GM21360 (cell line): Measurements from ENCODE around the gene CLCN6.
A peak's percentile ranks its signal among the peaks of the same experiment; 100 is the strongest.
"Not testable (repeated sequence)": the region's sequence is repeated elsewhere in the genome, so short reads cannot be mapped to it uniquely, and the experiment has no call there.

Experiments
- ATAC-seq: cut with Tn5 transposase; IDR thresholded peaks from one replicate; pipeline ENCODE4 v1.9.1; 2021; ENCODE audit warnings: mild to moderate bottlenecking, moderate library complexity; ENCODE audit not compliant: unreplicated experiment

CLCN6 gene

DNA sequence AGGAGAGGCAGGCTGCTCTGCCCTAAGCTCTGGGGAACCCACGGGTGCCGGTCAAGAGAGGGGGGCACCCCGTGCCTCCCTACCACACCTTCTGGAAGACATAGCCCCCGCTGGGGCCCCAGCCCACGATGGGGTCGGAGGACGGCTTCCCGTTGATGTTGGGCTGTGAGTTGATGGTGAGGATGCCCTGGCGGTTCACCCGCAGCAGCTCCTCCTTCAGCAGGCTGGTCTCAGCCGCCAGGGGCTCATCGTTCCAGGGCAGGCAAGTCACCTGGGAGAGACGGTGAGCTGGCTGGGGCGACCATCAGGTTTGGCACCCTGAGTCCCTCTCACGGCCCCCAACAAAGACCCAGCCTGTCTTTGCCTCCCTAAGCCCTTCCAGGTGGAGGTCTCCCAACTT lies 12.2 kb upstream of the CLCN6 start:
- no peak for ATAC-seq

DNA sequence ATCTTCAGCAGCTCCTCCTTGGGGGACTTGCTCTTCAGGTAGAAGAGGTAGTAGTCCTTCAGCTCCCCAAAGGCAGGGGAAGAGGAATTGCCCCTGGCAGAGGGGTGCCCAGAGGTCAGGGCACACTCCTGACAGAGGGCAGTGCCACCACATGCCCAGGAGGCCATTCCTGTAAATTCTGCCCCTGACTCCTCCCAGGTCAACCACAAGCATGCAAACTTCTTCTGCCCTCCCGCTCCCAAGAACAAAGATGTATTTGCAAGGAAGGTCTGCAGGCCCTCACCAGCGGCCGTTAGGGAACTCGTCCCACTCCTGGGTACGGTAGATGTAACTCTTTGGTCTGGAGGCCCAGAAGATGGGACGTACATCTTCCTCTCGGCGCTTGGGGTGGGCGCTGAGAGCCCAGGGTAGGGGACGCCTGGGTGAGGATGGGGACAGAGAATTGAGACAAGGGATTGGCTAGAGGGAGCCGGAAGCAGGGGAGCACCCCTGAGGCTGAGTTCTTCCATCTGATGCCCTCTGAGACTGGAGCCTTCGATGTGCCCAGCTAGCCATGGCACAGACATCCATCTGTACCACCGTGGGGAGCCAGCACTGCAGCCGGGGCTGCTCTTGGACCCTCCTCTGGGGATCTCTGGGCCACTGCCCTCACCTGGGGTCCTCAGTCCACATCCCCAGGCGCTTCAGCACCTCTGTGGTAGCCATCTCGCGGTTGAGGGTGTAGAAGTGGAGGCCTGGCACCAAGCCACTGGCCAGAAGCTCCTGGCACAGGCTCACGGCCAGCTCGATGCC lies 11.3 kb upstream of the CLCN6 start:
- ATAC-seq: no peak

DNA sequence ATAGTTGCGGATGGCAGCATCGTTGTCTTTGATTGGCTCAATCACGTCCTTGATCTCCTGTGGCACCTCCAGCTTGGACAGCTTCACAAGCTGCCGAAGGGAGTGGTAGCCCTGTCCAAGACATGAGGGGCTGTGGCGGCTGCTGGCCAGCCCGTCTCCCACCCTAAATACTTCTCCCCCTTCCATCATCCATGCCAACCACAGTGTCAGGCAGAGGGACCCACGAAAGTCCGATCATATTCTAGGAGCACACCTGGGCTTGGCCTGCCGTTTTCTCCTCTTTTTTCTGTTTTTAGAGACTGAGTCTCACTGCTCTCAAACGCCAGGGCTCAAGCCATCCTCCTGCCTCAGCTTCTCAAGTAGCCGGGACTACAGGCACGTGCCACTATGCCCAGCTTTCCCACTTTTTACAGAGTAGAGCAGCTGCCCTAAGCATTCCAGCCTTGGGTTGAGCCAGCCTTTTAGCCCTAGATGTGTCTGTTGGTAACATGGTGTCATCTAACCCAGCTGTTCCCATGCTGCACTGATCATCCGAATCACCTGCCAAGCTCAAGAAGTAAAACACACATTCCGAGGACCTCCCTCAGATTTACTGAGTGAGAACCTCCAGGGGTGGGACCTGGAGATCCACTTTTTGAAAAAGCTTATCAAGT lies 10.6 kb upstream of the CLCN6 start:
- ATAC-seq: no peak

DNA sequence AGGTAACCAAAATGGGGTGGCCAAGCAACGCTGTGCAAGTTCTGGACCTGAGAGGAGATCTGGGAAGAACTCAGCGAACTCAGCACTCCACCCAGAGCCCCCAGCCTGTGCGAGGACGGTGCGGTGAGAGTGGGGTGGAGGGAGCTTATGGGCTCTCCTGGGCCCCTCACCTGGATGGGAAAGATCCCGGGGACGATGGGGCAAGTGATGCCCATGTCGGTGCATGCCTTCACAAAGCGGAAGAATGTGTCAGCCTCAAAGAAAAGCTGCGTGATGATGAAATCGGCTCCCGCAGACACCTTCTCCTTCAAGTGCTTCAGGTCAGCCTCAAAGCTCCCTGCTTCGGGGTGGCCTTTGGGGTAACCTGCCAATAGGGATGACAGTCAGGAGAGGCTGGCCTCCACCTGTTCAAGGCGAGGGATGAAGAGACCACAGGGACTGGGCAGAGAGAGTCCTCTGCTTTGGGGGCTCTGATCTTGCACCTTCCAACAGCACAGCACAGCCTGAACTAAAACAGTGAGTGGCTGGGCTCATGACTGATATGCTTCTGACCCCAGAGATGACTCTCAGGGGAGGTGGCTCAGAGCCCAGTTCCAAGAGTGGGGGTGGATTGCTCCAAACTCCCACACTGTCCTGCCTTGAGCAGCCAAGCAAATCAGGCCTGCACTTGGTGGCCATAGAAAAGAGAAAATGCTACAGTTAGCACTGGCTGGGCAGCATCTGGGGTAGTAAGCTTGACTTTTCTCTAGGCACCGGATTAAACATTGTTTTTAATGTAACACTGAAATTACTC lies 9.8 kb upstream of the CLCN6 start:
- ATAC-seq: no peak

- ATAC-seq: no peak
Measured at GRCh38 chr1:11797525-11798216, 8.3 kb upstream of the CLCN6 start.

- ATAC-seq: no peak
Measured at GRCh38 chr1:11799099-11799498, 6.9 kb upstream of the CLCN6 start.

GRCh38 chr1:11799896-11800295 lies 6.1 kb upstream of the CLCN6 start:
- no peak for ATAC-seq

- ATAC-seq: no peak
Measured at GRCh38 chr1:11800391-11800755, 5.6 kb upstream of the CLCN6 start.

DNA sequence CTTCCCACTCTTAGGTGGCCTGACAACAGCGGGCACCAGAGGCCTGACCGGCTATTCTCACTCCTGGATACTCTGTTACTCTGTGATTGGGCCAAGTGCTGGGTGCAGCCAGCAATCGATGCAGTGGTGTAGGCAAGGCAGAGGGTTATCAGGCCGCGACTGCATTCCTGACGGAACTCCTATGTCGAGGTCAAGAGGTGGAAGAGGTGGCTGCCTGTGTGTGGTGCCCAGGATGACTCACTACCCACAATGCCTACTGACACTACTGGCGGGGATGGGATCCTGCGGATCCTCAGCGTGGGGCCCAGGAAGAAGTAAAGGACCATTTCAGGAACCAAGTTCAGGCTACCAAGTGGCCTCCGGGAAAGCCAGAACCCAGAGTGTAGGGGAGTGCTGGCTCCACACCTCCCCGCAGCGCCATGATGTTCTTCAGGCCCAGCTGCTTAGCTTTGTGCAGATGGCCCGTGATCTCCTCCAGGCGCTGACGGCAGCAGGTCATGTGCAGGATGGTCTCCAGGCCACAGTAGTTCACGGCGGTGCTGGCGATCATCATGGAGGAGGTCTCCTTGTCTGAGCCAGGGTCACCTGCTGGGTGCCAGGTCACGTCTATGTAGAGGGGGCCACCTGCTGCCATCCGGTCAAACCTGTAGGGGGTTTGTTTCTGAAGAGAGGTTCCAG lies 5.1 kb upstream of the CLCN6 start:
- ATAC-seq: no peak

DNA sequence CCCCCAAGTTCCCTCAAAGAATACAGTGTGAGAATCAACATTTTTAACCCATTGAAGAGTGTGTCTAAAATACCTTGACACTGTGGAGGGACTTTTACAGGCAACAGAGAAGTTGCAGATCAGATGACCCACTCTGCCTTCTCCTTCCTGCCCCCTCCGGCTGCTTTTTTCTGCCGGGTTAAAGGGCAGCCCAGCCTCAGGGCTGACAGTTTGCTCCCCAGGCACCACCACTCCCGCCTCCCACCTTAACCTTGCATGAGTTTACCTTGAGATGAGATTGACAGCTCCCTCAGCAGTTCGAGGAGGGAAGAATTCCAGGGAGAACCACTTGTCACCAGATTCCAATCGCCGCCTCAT lies 3.4 kb upstream of the CLCN6 start:
- no peak for ATAC-seq

DNA sequence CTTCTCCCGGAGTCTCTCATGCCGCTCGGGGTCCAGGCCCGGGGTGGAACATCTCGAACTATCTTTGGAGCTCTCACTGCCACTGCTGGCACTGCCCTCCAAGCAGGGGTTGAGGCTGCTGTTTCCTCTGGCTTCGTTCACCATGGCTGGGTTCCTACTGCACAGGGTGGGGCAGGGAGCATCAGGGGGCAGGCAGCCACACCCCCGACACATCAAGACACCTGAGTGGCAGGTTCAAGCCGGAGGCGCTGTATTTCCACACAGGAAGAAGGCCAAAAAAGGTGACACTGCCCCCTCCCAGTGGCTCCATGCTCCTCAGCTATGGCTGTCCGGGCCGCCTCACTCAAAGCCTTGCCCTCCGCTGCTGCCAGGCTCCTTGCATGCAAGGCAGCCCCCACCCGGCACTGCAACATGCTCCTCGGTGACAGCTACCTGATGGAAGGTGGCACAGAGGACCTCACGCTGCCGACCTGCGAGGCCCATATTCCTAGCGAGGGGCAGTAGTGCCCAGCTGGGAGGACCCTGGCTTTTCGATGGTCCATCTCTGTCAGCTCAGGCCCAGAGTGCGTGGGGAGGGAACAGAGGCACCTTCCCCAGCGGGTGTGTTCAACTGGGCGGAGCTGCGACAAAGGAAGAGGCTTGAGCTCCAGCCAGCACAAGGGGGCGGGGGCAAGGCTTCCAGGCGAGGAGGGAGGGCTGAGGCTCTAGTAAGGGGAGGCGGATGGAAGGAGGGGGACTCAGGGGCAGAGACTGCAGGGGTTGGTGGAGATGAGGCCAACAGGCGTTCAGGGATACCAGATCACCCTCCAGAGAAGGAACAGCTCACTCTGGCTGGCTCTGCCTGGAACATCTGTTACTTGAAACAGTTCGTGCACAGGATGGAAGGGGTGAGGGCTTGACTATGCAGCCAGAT lies 2.8 kb upstream of the CLCN6 start:
- no peak for ATAC-seq

DNA sequence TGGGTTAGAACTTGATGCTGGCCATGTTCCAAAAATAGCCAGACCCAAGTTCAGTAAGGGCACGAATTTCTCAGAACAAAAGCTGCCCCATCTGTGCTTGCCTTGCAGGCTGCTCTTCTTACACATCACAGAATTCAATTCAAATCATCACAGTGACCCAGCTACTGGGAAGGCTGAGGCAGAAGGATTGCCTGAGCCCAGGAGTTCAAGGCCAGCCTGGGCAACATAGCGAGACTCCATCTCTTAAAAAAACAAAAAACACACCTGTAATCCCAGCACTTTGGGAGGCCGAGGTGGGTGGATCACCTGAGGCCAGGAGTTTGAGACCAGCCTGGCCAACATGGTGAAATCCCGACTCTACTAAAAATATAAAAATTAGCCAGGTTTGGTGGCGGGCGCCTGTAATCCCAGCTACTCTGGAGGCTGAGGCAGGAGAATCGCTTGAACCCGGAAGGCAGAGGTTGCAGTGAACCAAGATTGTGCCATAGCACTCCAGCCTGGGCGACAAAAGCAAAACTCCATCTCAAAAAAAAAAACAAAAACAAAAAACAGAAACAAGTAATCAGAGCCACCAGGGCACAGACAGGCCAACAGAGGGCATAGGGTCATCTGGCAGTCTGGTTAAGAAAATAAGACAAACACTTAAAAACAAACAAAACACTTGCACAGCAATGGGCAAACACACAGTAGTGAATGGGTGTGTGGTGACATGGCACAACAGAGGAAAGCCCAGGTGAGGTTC lies 1.9 kb upstream of the CLCN6 start:
- not testable (repeated sequence) for ATAC-seq

GRCh38 chr1:11804666-11805421 lies 1.1 kb upstream of the CLCN6 start:
- ATAC-seq: no peak

DNA sequence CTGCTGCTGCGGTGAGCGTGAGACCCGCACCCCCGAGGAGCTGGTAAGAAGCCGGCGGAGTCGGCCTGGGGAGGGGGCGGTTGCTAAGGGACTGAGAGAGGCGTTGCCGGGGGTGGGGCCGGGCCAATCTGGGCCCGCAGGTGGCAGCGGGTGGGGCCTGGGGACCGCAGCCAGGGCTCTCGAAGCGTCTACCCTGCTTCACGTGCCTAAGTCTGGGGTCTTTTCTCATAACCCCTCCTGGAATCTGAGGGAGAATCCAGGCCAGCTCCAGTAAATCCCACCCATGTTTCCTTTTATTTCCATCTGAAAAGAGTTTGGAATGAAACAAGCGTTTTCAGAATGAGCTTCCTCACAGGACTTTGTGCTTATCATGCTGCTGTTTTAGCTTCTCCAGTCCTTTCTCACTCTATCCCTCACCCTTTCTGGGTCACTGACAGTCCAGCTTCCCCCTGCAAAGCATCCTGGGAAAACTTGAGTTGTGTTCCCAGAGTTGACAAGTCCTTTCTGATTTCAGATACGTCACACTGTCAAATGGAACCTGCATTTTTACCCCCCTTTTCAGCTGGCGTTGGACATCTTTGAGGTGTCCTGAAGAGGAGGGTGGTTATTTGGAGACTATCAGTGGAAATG lies 431 bp downstream of the CLCN6 start:
- peak; percentile 39 for ATAC-seq

DNA sequence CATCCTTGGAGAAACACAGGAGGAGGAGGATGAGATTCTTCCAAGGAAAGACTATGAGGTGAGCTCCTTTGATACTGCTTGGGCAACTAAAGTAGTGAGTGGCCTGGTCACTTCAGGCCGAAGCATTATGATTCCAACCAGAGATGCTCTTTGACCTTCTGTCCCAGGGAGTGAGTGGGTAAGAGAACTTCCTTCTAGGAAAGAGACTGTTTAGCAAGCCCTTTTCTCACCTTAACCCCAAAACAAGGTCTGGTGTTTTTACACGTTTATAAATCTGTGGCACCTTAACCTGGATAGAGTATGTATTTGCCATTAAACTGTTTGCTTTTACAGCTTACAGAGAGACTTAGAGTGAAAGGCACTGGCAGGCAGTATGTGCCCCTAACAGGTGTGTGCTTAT lies 1.1 kb downstream of the CLCN6 start:
- no peak for ATAC-seq

- no peak for ATAC-seq
Measured at GRCh38 chr1:11813021-11813420, 7.0 kb downstream of the CLCN6 start.

DNA sequence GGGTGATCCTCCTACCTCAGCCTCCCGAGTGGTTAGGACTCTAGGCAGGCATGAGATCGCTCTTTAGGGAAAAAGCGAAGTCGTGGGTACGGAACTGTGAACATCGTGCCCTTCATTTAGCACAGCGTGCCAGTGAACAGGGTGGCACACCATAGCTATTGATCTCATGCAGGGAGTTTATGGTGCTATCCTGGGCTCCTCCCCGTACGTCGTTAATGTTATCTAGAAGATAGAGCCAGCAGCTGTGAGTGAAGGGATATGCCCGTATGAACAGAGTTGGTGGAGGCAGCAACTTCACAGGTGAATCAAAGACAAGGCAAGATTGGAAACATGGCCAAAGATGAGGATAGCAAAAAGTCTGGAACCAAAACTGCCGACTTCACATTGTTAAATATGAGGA lies 11.2 kb downstream of the CLCN6 start:
- ATAC-seq: no peak

DNA sequence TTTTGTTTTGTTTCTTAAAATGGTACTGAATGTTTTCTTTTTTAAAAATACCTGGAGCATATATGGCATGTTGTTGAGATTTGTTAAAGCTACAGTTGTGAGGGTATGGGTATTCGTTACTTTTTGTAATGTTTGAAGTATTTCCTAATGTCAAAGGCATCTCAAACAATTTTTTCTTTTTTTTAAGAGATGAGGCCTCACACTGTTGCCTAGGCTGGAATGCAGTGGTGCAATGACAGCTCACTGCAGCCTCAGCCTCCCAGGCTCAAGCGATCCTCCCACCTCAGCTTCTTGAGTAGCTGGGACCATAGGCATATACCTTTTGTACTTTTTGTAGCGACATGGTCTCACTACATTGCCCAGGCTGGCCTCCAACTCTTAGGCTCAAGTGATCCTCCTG lies 16.1 kb downstream of the CLCN6 start:
- no peak for ATAC-seq
